ENCODE data around the gene DDX55. TPM values are rescaled to one million over a fixed set of nuclear protein-coding genes. Genes with fewer than 3 reads are reported as not detected.

DDX55 gene
- total and polyA plus RNA-seq, 2 of the 4 experiments (the other 2 are of a cell fraction) = 13.3 to 18.7 TPM

GRCh38 chr12:123598522-123598921, 3.4 kb upstream of the DDX55 start:
- no peak overlapping the region for H4K91ac ChIP-seq (ENCODE audit: insufficient read depth, low read depth, low read length)
- ATAC-seq (ENCODE audit: low read depth) (no peak), DNase-seq (no peak)
- peaks cover 30% of the 10 kb centered on the region for H4K20me1 ChIP-seq (ENCODE audit: insufficient read depth, low read length)
- no peak overlapping the region for H3K9ac ChIP-seq (ENCODE audit: low read depth, low read length)
- H3K4me1 ChIP-seq (ENCODE audit: control insufficient read depth, insufficient read depth, low read length) = peaks cover 4% of the 10 kb centered on the region
- no peak overlapping the region for H2BK15ac ChIP-seq (ENCODE audit: low read depth, low read length)
- H3K18ac ChIP-seq (ENCODE audit: low read depth, low read length) = no peak overlapping the region
- H3K23ac ChIP-seq (ENCODE audit: low read depth, low read length) = no peak overlapping the region
- CTCF ChIA-PET = no interaction called here
- H2BK5ac ChIP-seq (ENCODE audit: low read depth, low read length, poor library complexity, severe bottlenecking) = no peak overlapping the region
- in situ Hi-C loops (cut with MboI; ENCODE audit: low sequenced_read_pairs) (no loop called here), dilution Hi-C loops (cut with HindIII; ENCODE audit: low sequenced_read_pairs, unreplicated experiment) (no loop called here), intact Hi-C loops (cut with micrococcal nuclease) (no loop called here)
- WGBS, 2 experiments (ENCODE audit: extremely low coverage in 2 of 2, insufficient read length in 1 of 2) = no CpG with 5 or more reads among the region's 3 CpGs
- no peak overlapping the region for H2AK5ac ChIP-seq (ENCODE audit: low read depth, low read length)
- H3K27ac ChIP-seq (ENCODE audit: insufficient read depth, low read length) = no peak overlapping the region
- no peak overlapping the region for H3K4me3 ChIP-seq (ENCODE audit: insufficient read depth, low read depth, low read length)
- no peak overlapping the region for H3K4me2 ChIP-seq (ENCODE audit: low read depth, low read length)
- H2AFZ ChIP-seq (replicated peaks; ENCODE audit: low read length, poor library complexity) = no peak overlapping the region
- no peaks in the 10 kb centered on the region for H3K9me1 ChIP-seq (ENCODE audit: insufficient read depth, low read length)
- H3K79me1 ChIP-seq (ENCODE audit: low read depth in 1 of 2, low read length in 2 of 2) = peaks cover 20 to 50% of the 10 kb centered on the region in 2 experiments
- peaks cover 18% of the 10 kb centered on the region for H3K36me3 ChIP-seq (ENCODE audit: control insufficient read depth, insufficient read depth, low read length)
- H3K56ac ChIP-seq (ENCODE audit: extremely low read depth, insufficient read depth, low read length) = no peak overlapping the region
- no peak overlapping the region for H3K4ac ChIP-seq (ENCODE audit: low read depth, low read length)
- no TSS peak for BruUV-seq (replicated peaks)
- no peaks in the 10 kb centered on the region for H3K27me3 ChIP-seq (ENCODE audit: control insufficient read depth, insufficient read depth, low read length)
- H4K5ac ChIP-seq (ENCODE audit: low read depth, low read length) = no peak overlapping the region
- TF ChIP-seq USF2 (IDR thresholded peaks at IDR 0.05; ENCODE audit: low read depth, low read length) (no peak), CEBPB (IDR thresholded peaks at IDR 0.05; ENCODE audit: low read depth, low read length) (no peak), POLR2A (IDR thresholded peaks at IDR 0.05; ENCODE audit: low read depth, low read length) (no peak), CTCF (conservative IDR thresholded peaks at IDR 0.05; ENCODE audit: low read depth, low read length) (no peak), MAZ (IDR thresholded peaks at IDR 0.05; ENCODE audit: borderline replicate concordance, low read depth, low read length) (no peak), RFX5 (IDR thresholded peaks at IDR 0.05; ENCODE audit: low read depth, low read length) (no peak), CHD1 (IDR thresholded peaks at IDR 0.05; ENCODE audit: low read depth, low read length) (no peak), RCOR1 (IDR thresholded peaks at IDR 0.05; ENCODE audit: insufficient replicate concordance, low read length) (no peak), RAD21 (IDR thresholded peaks at IDR 0.05; ENCODE audit: low read length) (no peak), SMC3 (IDR thresholded peaks at IDR 0.05; ENCODE audit: low read depth, low read length) (no peak), BHLHE40 (IDR thresholded peaks at IDR 0.05; ENCODE audit: low read depth, low read length) (no peak), MXI1 (IDR thresholded peaks at IDR 0.05; ENCODE audit: borderline replicate concordance, low read depth, low read length) (no peak), ELK1 (IDR thresholded peaks at IDR 0.05; ENCODE audit: borderline replicate concordance, low read depth, low read length) (no peak), MAFK (IDR thresholded peaks at IDR 0.05; ENCODE audit: low read depth, low read length) (no peak), FOS (IDR thresholded peaks at IDR 0.05; ENCODE audit: low read depth, low read length) (no peak), NFE2L2 (IDR thresholded peaks at IDR 0.05; ENCODE audit: low read depth, low read length) (no peak)
- H2BK120ac ChIP-seq (ENCODE audit: low read depth, low read length) = no peak overlapping the region
- H3K14ac ChIP-seq (replicated peaks; ENCODE audit: low read depth, low read length) = no peak overlapping the region
- no peak overlapping the region for H4K8ac ChIP-seq (ENCODE audit: low read depth in 2 of 2, low read length in 2 of 2)
- no peak overlapping the region for H2AK9ac ChIP-seq (replicated peaks; ENCODE audit: low read depth, low read length, poor library complexity)
- H3K9me3 ChIP-seq (ENCODE audit: control insufficient read depth, insufficient read depth, low read length) = no peaks in the 10 kb centered on the region
- no peak overlapping the region for H2BK20ac ChIP-seq (ENCODE audit: low read depth, low read length)
- POLR2A ChIA-PET (ENCODE audit: unreplicated experiment) = no interaction called here

Data from IMR-90 (cell line).